CD8-positive, alpha-beta memory T cell (primary cell): ENCODE data around the gene ARHGAP4. TPM values are rescaled to one million over a fixed set of nuclear protein-coding genes. Genes with fewer than 3 reads are reported as not detected.

ENCODE experiments used
- CTCF ChIA-PET: fragments of 350-600 bp; sonication (Branson Sonifier 250); formaldehyde crosslinking; loops from one replicate; lab custom pipeline; 2021; ENCODE audit warnings: antibody characterized with exemption; lab: Charles Lee
- POLR2A ChIA-PET: fragments of 350-600 bp; sonication (Branson Sonifier 250); formaldehyde crosslinking; loops from one replicate; lab custom pipeline; 2021; ENCODE audit warnings: antibody characterized with exemption; lab: Charles Lee
- DNase-seq, 5 donors: peaks; one replicate each; pipeline versions ENCODE4 v3.0.0 to v3.0.0-alpha.2; 2020 to 2022; ENCODE audit warnings: mixed read lengths in 1 of 5
- H3K27ac ChIP-seq: one replicate; pipeline ENCODE4 v1.7.0; 2013; ENCODE audit warnings: low read depth, mild to moderate bottlenecking, low read length, moderate library complexity
- H3K27me3 ChIP-seq: 2 replicates; pipeline ENCODE4 v1.7.0; 2013; ENCODE audit warnings: low read length, mild to moderate bottlenecking; ENCODE audit not compliant: insufficient read depth, poor library complexity, severe bottlenecking
- H3K36me3 ChIP-seq: 2 replicates; pipeline ENCODE4 v1.7.0; 2013; ENCODE audit warnings: mild to moderate bottlenecking, low read length, moderate library complexity; ENCODE audit not compliant: insufficient read depth
- H3K4me1 ChIP-seq: 2 replicates; pipeline ENCODE4 v1.7.0; 2013; ENCODE audit warnings: mild to moderate bottlenecking, low read length, moderate library complexity; ENCODE audit not compliant: insufficient read depth
- H3K4me3 ChIP-seq: 2 replicates; pipeline ENCODE4 v1.7.0; 2013; ENCODE audit warnings: mild to moderate bottlenecking, low read length
- H3K9me3 ChIP-seq: 2 replicates; pipeline ENCODE4 v1.7.0; 2013; ENCODE audit warnings: mild to moderate bottlenecking, low read length
- H3K27ac Mint-ChIP-seq, 8 donors: one replicate each; pipeline ENCODE4 v1.8.0; 2020 to 2021; ENCODE audit warnings: mixed read lengths in 8 of 8, mild to moderate bottlenecking in 6 of 8, inconsistent platforms in 3 of 8, moderate library complexity in 3 of 8
- H3K27me3 Mint-ChIP-seq, 2 donors: one replicate each; pipeline ENCODE4 v1.8.0; 2020 to 2021; ENCODE audit warnings: mixed read lengths in 2 of 2, mild to moderate bottlenecking in 1 of 2, moderate library complexity in 1 of 2
- H3K36me3 Mint-ChIP-seq, 3 donors: one replicate each; pipeline ENCODE4 v1.8.0; 2020 to 2021; ENCODE audit warnings: mixed read lengths in 3 of 3, inconsistent platforms in 1 of 3, mild to moderate bottlenecking in 1 of 3
- H3K4me1 Mint-ChIP-seq, 3 donors: one replicate each; pipeline ENCODE4 v1.8.0; 2020 to 2021; ENCODE audit warnings: mixed read lengths in 3 of 3, inconsistent platforms in 1 of 3, mild to moderate bottlenecking in 1 of 3
- H3K4me3 Mint-ChIP-seq, 7 donors: one replicate each; pipeline ENCODE4 v1.8.0; 2020 to 2021; ENCODE audit warnings: mixed read lengths in 7 of 7, mild to moderate bottlenecking in 6 of 7, moderate library complexity in 4 of 7, inconsistent platforms in 2 of 7
- H3K9me3 Mint-ChIP-seq, 5 donors: one replicate each; pipeline ENCODE4 v1.8.0; 2020 to 2022; ENCODE audit warnings: mixed read lengths in 5 of 5, mild to moderate bottlenecking in 3 of 5, moderate library complexity in 2 of 5, inconsistent platforms in 1 of 5
- polyA plus RNA-seq: library from polyadenylated mRNA; unstranded; fragments of 300-500 nt; fragmentation: Illumina TruSeq; gene quantifications from one replicate; pipeline ENCODE4 v1.2.3, GENCODE V29; 2021
- total RNA-seq, 2 experiments: library from RNA; stranded (reverse); gene quantifications; one replicate each; pipeline ENCODE4 v1.2.3, GENCODE V29; 2021

Gene ARHGAP4
- total and polyA plus RNA-seq, 3 experiments from 2014 or later, result 116 to 133 (median 124) TPM

DNA sequence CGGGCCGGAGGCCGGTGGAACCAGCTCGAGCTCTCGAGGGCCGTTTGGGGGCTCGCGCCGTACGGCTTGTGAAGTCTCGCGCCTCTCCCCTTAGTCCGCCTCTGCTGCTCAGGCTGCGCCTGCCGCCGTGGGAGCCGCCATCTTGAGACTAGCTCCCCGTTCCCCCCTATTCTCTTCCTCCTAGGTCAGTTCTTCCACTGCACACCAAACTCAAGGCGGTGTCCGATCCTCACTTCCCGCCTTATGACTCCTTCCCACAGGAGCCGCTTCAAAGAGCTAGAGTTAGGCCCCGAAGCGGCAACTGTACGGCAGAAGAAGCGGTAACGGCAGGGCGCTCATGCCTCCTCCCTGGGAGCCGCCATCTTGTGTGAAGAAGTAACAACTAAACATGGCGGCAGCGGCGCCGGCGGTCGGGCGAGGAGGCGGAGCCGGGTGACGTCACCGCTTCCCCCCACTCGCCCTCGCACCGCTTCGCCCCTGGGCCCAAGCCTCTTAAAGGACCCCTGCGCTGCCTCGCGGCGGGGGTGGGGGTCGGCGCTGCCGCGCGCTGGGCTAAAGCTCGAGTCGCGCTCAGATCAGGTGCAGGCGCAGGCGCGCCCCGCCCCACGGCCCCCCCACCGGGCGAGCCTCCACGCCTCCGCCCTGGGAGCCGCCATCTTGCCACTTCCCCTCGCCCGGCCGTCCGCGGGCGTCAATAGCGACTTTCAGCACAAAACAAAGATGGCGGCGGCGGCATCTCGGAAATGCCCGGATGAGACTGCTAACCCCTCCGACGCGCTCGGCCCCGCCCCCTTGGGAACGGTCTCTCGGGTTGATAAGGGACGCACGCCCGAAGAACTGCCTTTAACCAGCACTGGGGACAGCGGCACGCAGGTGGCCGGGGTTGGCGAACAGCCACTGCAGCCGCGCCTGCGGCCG is 45.6 kb upstream of the ARHGAP4 start, which contains the start of gene HCFC1:
HCFC1 (minus strand) TSS at position 369 of the 918 bp plus-strand sequence. CDS start 978 bp downstream, outside the sequence.
- Histone ChIP-seq H3K27me3 (no peaks in the 10 kb centered on the region), H3K27ac (peak within 1 kb of the TSS; percentile 94), H3K4me1 (peaks cover 30% of the 10 kb centered on the region), H3K36me3 (no peaks in the 10 kb centered on the region), H3K9me3 (no peaks in the 10 kb centered on the region), H3K4me3 (peak within 1 kb of the TSS; percentile 93)
- CTCF ChIA-PET, result interaction anchor here (0.7 to 7.2 kb wide), 8 partner anchors 9 to 576 kb away, joined by 3 to 54 read pairs (median 3); partner anchors contain the start of genes ARHGAP4 and IKBKG
- Mint-ChIP-seq H3K36me3 (peaks cover 0 to 17% (median 0%) of the 10 kb centered on the region in 3 donors), H3K27me3 (peaks cover 0 to 10% of the 10 kb centered on the region in 2 donors), H3K27ac (peak within 1 kb of the TSS; percentile 98 to 100 (median 100)), H3K9me3 (peaks cover 0 to 2% (median 0%) of the 10 kb centered on the region in 5 donors), H3K4me1 (peaks cover 42 to 46% (median 45%) of the 10 kb centered on the region in 3 donors), H3K4me3 (peak within 1 kb of the TSS; percentile 95 to 100 (median 100))
- peak; percentile 85 to 97 (median 95) for DNase-seq
- POLR2A ChIA-PET, result interaction anchor here (0.6 to 3.7 kb wide), 11 partner anchors 9 to 573 kb away, joined by 3 to 27 read pairs (median 4); partner anchors contain the start of genes ARHGAP4 and RPL10

DNA sequence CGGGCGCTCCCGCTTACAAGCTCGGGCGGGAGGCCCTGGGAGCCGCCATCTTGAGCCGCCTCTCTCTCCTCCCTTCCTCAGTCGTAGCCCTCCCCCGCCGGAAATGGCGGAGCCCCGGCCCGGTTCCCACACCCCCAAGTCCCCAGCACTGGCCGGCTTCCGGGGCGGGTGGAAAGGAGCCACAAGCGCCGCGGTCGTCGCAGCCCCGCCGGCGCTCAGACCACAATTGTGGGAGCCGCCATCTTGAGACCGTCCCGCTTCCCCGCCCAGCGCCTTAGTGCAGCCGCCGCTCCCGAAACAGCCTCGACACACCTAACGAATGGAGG is 45.0 kb upstream of the ARHGAP4 start:
- peaks cover 37% of the 10 kb centered on the region for H3K4me1 ChIP-seq
- ChIA-PET POLR2A (interaction anchor here (0.8 to 3.7 kb wide), 8 partner anchors 10 to 574 kb away, joined by 3 to 27 read pairs (median 4); partner anchors contain the start of genes ARHGAP4 and RPL10), CTCF (interaction anchor here (1.0 to 7.2 kb wide), 7 partner anchors 9 to 576 kb away, joined by 3 to 54 read pairs (median 3); partner anchors contain the start of gene IKBKG)
- H3K4me3 Mint-ChIP-seq, result peak overlapping the region; percentile 95 to 100 (median 100)
- no peaks in the 10 kb centered on the region for H3K9me3 ChIP-seq
- peaks cover 0 to 10% of the 10 kb centered on the region in 2 donors for H3K27me3 Mint-ChIP-seq
- H3K27me3 ChIP-seq, result no peaks in the 10 kb centered on the region
- H3K36me3 ChIP-seq, result no peaks in the 10 kb centered on the region
- H3K36me3 Mint-ChIP-seq, result peaks cover 0 to 17% (median 0%) of the 10 kb centered on the region in 3 donors
- H3K9me3 Mint-ChIP-seq, result peaks cover 0 to 2% (median 0%) of the 10 kb centered on the region in 5 donors
- H3K27ac ChIP-seq, result peak overlapping the region; percentile 94
- peak overlapping the region; percentile 93 for H3K4me3 ChIP-seq
- H3K4me1 Mint-ChIP-seq, result peaks cover 48 to 52% (median 51%) of the 10 kb centered on the region in 3 donors
- DNase-seq, result peak; percentile 75 to 93 (median 88)
- H3K27ac Mint-ChIP-seq, result peak overlapping the region; percentile 98 to 100 (median 100)

DNA sequence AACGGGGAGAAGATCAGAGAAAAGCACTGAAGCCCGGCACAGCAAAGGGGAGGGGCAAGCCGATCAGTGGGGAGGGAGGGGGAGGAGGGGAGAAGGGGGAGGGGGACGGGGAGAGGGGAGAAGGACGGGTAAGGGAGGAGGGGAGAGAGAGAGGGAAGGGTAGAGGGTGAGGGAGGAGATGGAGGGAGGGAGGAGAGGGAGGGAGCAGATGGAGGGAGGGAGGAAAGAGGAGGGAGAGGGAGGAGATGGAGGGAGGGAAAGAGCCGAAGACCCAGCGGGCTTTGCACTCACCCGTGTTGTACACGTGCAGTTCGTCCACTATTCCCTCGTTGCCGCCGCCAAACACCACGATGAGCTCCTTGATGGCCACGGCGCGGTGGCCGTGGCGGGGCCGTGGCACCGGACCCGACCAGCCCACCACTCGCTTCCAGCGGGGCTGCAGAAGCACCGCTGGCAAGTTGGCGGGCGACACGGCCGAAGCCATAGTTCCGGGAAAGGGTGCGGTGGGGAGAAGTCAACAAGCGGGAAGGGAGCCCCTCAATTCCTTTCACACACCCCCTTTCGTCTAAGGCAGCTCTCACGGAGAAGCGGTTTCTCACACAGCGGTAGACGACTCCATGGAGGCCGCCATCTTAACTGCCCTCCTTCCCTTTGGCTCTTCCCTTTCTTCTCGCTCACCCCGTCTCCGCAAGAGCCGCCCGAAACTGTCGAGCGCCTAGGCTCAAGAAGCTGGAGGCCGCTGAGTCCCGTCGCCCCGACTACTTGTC is 44.5 kb upstream of the ARHGAP4 start:
- Mint-ChIP-seq H3K4me1 (peaks cover 49 to 55% (median 49%) of the 10 kb centered on the region in 3 donors), H3K27me3 (peaks cover 0 to 8% of the 10 kb centered on the region in 2 donors), H3K4me3 (peak overlapping the region; percentile 95 to 100 (median 100)), H3K27ac (peak overlapping the region; percentile 98 to 100 (median 100)), H3K9me3 (peaks cover 0 to 2% (median 0%) of the 10 kb centered on the region in 5 donors), H3K36me3 (peaks cover 0 to 17% (median 0%) of the 10 kb centered on the region in 3 donors)
- H3K36me3 ChIP-seq, result no peaks in the 10 kb centered on the region
- peak in 1 of 5 donors; percentile 29 for DNase-seq
- CTCF ChIA-PET, result interaction anchor here (1.0 to 7.2 kb wide), 6 partner anchors 9 to 577 kb away, joined by 3 to 54 read pairs (median 3); partner anchors contain the start of gene IKBKG
- no peaks in the 10 kb centered on the region for H3K9me3 ChIP-seq
- peak overlapping the region; percentile 93 for H3K4me3 ChIP-seq
- H3K27me3 ChIP-seq, result no peaks in the 10 kb centered on the region
- H3K27ac ChIP-seq, result peak overlapping the region; percentile 94
- POLR2A ChIA-PET, result interaction anchor here (1.0 to 3.7 kb wide), 6 partner anchors 10 to 427 kb away, joined by 3 to 27 read pairs (median 5); partner anchors contain the start of genes ARHGAP4 and RPL10
- H3K4me1 ChIP-seq, result peaks cover 42% of the 10 kb centered on the region

DNA sequence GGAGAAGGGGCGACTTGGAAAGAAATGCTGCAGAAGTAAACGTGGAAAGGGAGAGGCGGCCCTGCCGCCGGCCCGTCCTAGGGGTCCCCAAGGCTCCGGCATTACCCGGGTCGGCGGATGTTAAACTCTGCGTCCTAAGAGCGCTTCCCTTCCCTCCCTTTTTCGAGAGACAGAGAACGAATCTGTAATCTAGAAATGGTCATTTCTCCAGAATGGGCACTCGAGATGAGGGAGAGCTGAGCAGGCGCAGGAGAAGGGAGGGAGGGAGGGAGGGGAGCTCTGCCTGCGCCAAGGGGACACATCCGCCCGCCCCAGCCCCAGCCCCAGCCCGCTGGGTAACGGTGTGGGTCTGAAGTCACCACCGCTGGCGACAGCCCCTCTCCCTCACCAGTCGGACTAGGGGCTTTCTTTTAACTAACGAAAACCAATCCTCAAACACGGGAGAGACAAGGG is 43.9 kb upstream of the ARHGAP4 start:
- peak overlapping the region; percentile 93 for H3K4me3 ChIP-seq
- Mint-ChIP-seq H3K27ac (peak overlapping the region; percentile 47 to 98 (median 86)), H3K4me3 (peak overlapping the region; percentile 95 to 100 (median 100)), H3K36me3 (peaks cover 0 to 17% (median 0%) of the 10 kb centered on the region in 3 donors), H3K9me3 (peaks cover 0 to 2% (median 0%) of the 10 kb centered on the region in 5 donors), H3K4me1 (peaks cover 52 to 58% (median 53%) of the 10 kb centered on the region in 3 donors), H3K27me3 (peaks cover 0 to 9% of the 10 kb centered on the region in 2 donors)
- POLR2A ChIA-PET, result interaction anchor here (1.9 to 3.7 kb wide), 2 partner anchors 11 to 42 kb away, joined by 15 to 27 read pairs; no protein-coding TSS in a partner anchor
- no peaks in the 10 kb centered on the region for H3K9me3 ChIP-seq
- CTCF ChIA-PET, result interaction anchor here (1.7 to 7.2 kb wide), 2 partner anchors 11 to 22 kb away, joined by 9 to 54 read pairs; no protein-coding TSS in a partner anchor
- H3K27ac ChIP-seq, result peak overlapping the region; percentile 67
- no peaks in the 10 kb centered on the region for H3K36me3 ChIP-seq
- no peak for DNase-seq
- no peaks in the 10 kb centered on the region for H3K27me3 ChIP-seq
- peaks cover 48% of the 10 kb centered on the region for H3K4me1 ChIP-seq

DNA sequence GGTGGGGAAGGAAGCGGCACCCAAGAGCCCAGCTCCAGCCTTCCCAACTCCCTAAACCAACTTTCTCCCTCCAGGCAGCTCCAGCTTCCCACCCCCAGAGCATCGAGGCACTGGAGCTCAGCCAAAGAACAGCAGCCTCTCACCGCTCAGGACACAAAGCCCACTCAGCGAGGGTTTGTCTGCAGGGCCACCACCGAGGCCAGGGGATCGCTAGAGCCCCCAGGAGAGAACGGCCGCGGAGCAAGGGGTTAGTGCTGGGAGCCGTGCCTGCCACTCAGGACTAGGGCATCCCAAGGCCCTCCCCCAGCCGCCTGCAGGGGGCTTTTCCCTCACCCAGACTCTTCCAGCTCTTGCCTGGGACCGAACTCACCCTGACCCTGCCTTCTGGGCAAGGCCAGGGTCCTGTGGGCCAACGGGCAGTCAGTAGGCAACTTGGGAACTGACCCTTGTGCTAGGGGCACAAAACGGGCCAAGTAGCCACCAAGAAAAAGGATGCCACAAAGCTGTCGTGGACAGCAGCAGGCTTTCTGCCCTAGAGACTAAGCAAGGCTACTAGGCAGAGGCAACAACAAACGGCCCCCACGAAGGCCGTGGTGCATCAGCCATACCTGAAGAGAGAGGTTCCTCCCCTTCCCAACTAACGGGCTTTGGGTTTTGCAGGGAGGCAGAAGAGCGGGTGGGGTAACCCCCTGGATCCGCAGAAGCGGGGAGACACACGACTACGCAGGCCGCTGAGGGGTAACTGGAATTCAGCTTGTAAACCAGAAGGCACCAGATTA is 43.2 kb upstream of the ARHGAP4 start:
- Histone ChIP-seq H3K9me3 (no peaks in the 10 kb centered on the region), H3K27ac (peak overlapping the region; percentile 67), H3K36me3 (no peaks in the 10 kb centered on the region), H3K4me3 (peak overlapping the region; percentile 93), H3K4me1 (peaks cover 49% of the 10 kb centered on the region), H3K27me3 (no peaks in the 10 kb centered on the region)
- Mint-ChIP-seq H3K27ac (peak overlapping the region; percentile 47 to 98 (median 96)), H3K36me3 (peaks cover 0 to 19% (median 0%) of the 10 kb centered on the region in 3 donors), H3K4me1 (peaks cover 48 to 55% (median 51%) of the 10 kb centered on the region in 3 donors), H3K9me3 (peaks cover 0 to 2% (median 0%) of the 10 kb centered on the region in 5 donors), H3K27me3 (peaks cover 0 to 4% of the 10 kb centered on the region in 2 donors), H3K4me3 (peak overlapping the region; percentile 95 to 100 (median 100))
- POLR2A ChIA-PET, result interaction anchor here (0.8 to 3.7 kb wide), 4 partner anchors 14 to 41 kb away, joined by 3 to 27 read pairs (median 3); no protein-coding TSS in a partner anchor
- CTCF ChIA-PET, result interaction anchor here (0.8 to 7.2 kb wide), 4 partner anchors 21 to 205 kb away, joined by 4 to 54 read pairs (median 5); partner anchors contain the start of genes IRAK1 and PLXNB3
- peak in 1 of 5 donors; percentile 41 for DNase-seq

DNA sequence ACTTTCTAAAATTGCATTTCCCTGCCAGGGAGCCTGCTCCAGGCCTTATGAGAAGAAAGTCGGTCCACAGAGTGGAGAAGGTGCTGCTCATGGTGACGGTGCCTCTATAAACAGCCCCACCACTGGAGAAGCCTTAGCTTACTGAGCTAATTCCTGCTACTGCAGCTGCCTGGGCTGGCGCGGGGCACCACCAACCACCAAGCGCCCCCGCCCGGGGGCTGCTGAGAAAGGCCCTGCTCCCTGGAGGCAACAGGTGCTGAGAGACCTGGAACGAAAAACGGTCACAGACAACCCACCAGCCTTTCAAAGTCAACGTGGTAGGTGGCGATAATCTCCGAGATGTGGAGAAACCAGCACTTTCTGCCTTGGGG is 42.7 kb upstream of the ARHGAP4 start:
- H3K4me3 Mint-ChIP-seq, result peak overlapping the region; percentile 95 to 100 (median 100)
- peaks cover 0 to 2% (median 0%) of the 10 kb centered on the region in 5 donors for H3K9me3 Mint-ChIP-seq
- peak in 2 of 5 donors; percentile 54 to 60 for DNase-seq
- ChIA-PET POLR2A (interaction anchor here (0.8 to 1.0 kb wide), 3 partner anchors 13 to 40 kb away, joined by 3 read pairs; no protein-coding TSS in a partner anchor), CTCF (interaction anchor here (0.8 to 7.2 kb wide), 5 partner anchors 21 to 205 kb away, joined by 4 to 54 read pairs (median 5); partner anchors contain the start of genes IRAK1 and PLXNB3)
- peak overlapping the region; percentile 93 for H3K4me3 ChIP-seq
- H3K4me1 ChIP-seq, result peaks cover 43% of the 10 kb centered on the region
- H3K27ac ChIP-seq, result peak overlapping the region; percentile 67
- no peaks in the 10 kb centered on the region for H3K27me3 ChIP-seq
- H3K27ac Mint-ChIP-seq, result peak overlapping the region; percentile 47 to 98 (median 96)
- H3K9me3 ChIP-seq, result no peaks in the 10 kb centered on the region
- peaks cover 0 to 4% of the 10 kb centered on the region in 2 donors for H3K27me3 Mint-ChIP-seq
- H3K4me1 Mint-ChIP-seq, result peaks cover 42 to 51% (median 46%) of the 10 kb centered on the region in 3 donors
- peaks cover 0 to 22% (median 0%) of the 10 kb centered on the region in 3 donors for H3K36me3 Mint-ChIP-seq
- H3K36me3 ChIP-seq, result peaks cover 5% of the 10 kb centered on the region
